ENCODE data around the gene RBM48.
A peak's percentile ranks its signal among the peaks of the same experiment; 100 is the strongest.
"Not testable (repeated sequence)": the region's sequence is repeated elsewhere in the genome, so short reads cannot be mapped to it uniquely, and the experiment has no call there.

The RBM48 gene

DNA sequence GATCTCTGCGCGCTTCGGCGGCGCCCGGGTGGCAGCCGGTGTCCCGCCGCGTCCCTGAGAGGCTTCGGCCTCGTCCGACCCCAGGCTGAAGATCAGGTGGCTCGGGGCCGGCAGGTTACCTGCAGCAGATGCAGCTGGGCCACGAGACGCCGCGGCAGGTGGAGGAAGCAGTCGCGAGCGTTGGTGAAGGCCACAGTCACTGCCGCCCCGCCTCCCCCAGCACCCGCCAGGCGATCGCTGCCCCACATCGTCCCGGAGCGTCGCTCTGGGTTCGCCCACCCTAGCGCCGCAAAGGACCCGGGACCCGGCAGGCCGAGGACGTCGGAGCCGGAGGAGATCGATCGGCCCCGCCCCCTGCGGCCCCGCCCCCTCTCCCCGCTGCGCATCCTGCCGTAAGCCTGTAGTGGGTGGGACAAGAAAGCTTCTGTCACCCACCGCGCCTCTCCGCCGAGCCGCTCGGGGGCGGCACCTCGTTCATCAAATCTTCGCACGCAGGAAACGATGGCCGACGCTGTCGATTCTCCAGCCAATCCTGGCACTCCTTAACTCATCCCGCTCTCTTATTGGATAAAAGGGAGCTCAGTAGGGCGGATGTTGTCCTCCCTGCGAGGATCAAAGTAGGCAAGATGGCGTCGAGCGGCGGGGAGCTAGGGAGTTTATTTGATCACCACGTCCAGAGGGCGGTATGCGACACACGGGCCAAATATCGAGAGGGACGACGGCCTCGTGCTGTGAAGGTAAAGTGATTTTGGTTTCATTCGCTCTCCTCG, at the start of gene RBM48, which contains the start of gene PEX1:
Gene RBM48, plus strand, starts transcription at position 608 of the 770 bp plus-strand sequence. Its CDS starts 19 bp downstream, at position 627.
Gene PEX1, minus strand, starts transcription at position 333 of the 770 bp plus-strand sequence. Its CDS starts 85 bp downstream, at position 248.
- Histone ChIP-seq H3K36me3 (ENCODE audit: control insufficient read depth, insufficient read depth, low read length) (peaks cover 5% of the 10 kb centered on the region; the same call in 1 of the 2 replicates), H3K9me3 (ENCODE audit: control insufficient read depth, insufficient read depth, low read length) (no peaks in the 10 kb centered on the region), H3K4me1 (ENCODE audit: control insufficient read depth, insufficient read depth, low read length) (no peaks in the 10 kb centered on the region), H3K27ac (ENCODE audit: low read length) (no peak within 1 kb of the TSS), H3K4me3 (ENCODE audit: low read length) (peak within 1 kb of the TSS; percentile 96), H3K27me3 (ENCODE audit: control insufficient read depth, insufficient read depth, low read length) (no peaks in the 10 kb centered on the region)
- no CpG with 5 or more reads among the region's 79 CpGs for WGBS (ENCODE audit: insufficient coverage, insufficient read length)
- DNase-seq (ENCODE audit: low read depth, low spot score): peak; percentile 98

DNA sequence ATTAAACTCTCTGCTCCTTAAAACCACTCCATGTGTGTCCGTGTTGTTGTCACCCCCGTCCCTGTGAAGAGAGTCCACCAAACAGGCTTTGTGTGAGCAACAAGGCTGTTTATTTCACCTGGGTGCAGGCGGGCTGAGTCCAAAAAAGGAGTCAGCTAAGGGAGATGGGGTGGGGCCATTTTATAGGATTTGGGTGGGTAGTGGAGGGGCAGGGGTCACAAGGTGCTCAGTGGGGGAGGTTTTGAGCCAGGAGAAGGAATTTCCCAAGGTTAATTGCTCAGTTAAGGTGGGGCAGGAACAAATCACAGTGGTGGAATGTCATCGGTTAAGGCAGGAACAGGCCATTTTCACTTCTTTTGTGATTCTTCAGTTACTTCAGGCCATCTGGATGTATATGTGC, 49.4 kb upstream of the RBM48 start:
- H3K36me3 ChIP-seq (ENCODE audit: control insufficient read depth, insufficient read depth, low read length): not testable (repeated sequence)
- WGBS (ENCODE audit: insufficient coverage, insufficient read length): no CpG with 5 or more reads among the region's 4 CpGs

DNA sequence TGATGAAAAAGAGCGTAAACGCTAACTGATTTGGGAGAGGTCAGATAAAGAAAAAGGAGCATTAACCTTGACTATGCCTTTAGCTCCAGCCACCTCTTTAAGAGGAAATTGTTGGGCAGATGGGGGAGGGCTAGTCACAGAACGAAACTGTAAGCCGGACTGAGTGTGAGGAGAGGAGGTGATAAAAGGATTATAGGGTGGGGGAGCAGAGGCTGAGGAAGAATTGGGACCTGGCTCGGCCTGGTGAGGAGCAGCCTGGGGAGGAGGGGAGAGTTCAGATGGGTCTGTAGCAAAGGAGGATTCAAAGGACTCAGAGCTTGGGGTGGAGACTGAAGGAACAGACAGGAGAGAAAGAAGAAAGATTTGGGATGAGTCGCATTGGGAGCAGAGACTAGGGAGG, 45.0 kb upstream of the RBM48 start:
- no CpG with 5 or more reads among the region's 6 CpGs for WGBS (ENCODE audit: insufficient coverage, insufficient read length)
- H3K36me3 ChIP-seq (ENCODE audit: control insufficient read depth, insufficient read depth, low read length); H3K27ac ChIP-seq (ENCODE audit: low read length); H3K27me3 ChIP-seq (ENCODE audit: control insufficient read depth, insufficient read depth, low read length); H3K4me1 ChIP-seq (ENCODE audit: control insufficient read depth, insufficient read depth, low read length); H3K4me3 ChIP-seq (ENCODE audit: low read length); H3K9me3 ChIP-seq (ENCODE audit: control insufficient read depth, insufficient read depth, low read length); DNase-seq (ENCODE audit: low read depth, low spot score): not testable (repeated sequence)

More for the DNA sequence above, 49.4 kb upstream of the RBM48 start:
- DNase-seq (ENCODE audit: low read depth, low spot score); H3K27me3 ChIP-seq (ENCODE audit: control insufficient read depth, insufficient read depth, low read length); H3K4me3 ChIP-seq (ENCODE audit: low read length); H3K4me1 ChIP-seq (ENCODE audit: control insufficient read depth, insufficient read depth, low read length); H3K27ac ChIP-seq (ENCODE audit: low read length); H3K9me3 ChIP-seq (ENCODE audit: control insufficient read depth, insufficient read depth, low read length): not testable (repeated sequence)

DNA sequence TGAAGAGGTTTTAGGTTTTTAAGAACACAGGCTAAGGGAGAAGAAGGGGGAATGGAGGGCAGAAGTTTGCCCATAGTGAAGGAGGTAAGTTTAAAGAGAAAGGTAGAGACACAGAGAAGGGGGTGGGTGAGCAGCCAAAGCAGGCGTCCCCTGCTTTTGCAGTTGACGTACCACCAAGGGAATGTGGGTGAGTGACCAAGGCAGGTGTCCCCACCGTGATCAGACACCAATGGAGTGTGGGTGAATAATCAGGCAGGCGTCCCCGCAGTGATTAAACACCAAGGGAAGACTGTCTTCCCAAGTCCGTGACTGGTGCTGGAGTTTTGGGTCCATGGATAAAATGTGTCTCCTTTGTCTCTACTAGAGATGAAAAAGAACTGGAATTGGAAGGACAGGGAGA, 44.4 kb upstream of the RBM48 start:
- not testable (repeated sequence) for DNase-seq (ENCODE audit: low read depth, low spot score); H3K27me3 ChIP-seq (ENCODE audit: control insufficient read depth, insufficient read depth, low read length)
- WGBS (ENCODE audit: insufficient coverage, insufficient read length): no CpG with 5 or more reads among the region's 6 CpGs

DNA sequence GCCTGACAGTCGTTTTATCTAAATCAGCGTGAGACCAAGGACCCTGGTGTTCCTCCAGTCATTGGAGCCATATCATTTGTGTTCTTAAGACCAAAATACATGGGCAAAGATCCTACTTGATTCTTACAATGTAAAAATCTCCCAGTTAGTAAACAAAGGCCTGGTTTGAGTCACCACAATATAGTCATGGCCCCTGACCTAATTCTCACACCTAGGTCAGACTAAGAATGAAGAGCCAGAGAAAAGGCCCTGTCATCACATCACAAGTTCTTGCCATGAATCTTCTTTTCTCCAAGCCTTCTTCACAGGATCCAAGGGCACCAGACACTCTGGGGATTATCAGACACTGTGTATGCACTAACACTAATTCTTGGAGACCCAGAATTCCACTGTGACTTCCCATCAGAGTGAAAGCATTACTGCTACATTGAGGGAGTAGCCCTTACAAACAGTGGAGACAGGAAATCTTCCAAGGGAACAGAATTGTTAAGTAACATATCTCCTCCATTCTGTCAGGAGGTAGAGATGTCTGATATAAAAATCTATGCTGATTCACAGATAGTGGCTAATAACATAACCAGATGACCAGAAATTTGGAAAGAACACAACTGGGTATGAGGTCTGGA, 43.2 kb upstream of the RBM48 start:
- Histone ChIP-seq H3K4me1 (ENCODE audit: control insufficient read depth, insufficient read depth, low read length) (no peaks in the 10 kb centered on the region), H3K27me3 (ENCODE audit: control insufficient read depth, insufficient read depth, low read length) (no peaks in the 10 kb centered on the region), H3K27ac (ENCODE audit: low read length) (no peak overlapping the region), H3K36me3 (ENCODE audit: control insufficient read depth, insufficient read depth, low read length) (peaks cover 4% of the 10 kb centered on the region; the same call in 1 of the 2 replicates), H3K4me3 (ENCODE audit: low read length) (no peak overlapping the region), H3K9me3 (ENCODE audit: control insufficient read depth, insufficient read depth, low read length) (no peaks in the 10 kb centered on the region)
- no CpG with 5 or more reads among the region's 2 CpGs for WGBS (ENCODE audit: insufficient coverage, insufficient read length)
- DNase-seq (ENCODE audit: low read depth, low spot score): no peak

More for the DNA sequence above, 44.4 kb upstream of the RBM48 start:
- H3K36me3 ChIP-seq (ENCODE audit: control insufficient read depth, insufficient read depth, low read length); H3K4me3 ChIP-seq (ENCODE audit: low read length); H3K27ac ChIP-seq (ENCODE audit: low read length); H3K9me3 ChIP-seq (ENCODE audit: control insufficient read depth, insufficient read depth, low read length); H3K4me1 ChIP-seq (ENCODE audit: control insufficient read depth, insufficient read depth, low read length): not testable (repeated sequence)

DNA sequence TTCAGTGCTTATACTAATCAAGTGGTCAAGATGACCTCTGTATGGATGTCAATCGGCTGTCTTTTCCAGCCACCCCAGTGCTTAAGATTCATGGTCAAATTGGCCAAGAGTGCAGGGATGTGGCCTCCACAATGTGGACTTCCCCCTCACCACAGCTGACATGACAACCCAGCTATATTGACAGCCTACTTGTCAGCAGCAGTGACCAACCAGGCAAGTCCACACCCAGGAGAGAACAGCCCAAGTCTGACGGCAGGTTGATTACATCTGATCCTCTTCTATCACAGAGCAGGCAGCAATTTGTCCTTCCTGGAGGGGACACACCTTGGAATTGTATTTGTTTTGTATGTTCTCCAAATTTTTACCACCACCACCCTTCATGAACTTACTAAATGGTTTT, 42.6 kb upstream of the RBM48 start:
- DNase-seq (ENCODE audit: low read depth, low spot score): no peak
- H3K27me3 ChIP-seq (ENCODE audit: control insufficient read depth, insufficient read depth, low read length): no peaks in the 10 kb centered on the region
- H3K9me3 ChIP-seq (ENCODE audit: control insufficient read depth, insufficient read depth, low read length): no peaks in the 10 kb centered on the region
- peaks cover 4% of the 10 kb centered on the region; the same call in 1 of the 2 replicates for H3K36me3 ChIP-seq (ENCODE audit: control insufficient read depth, insufficient read depth, low read length)
- H3K27ac ChIP-seq (ENCODE audit: low read length): no peak overlapping the region
- H3K4me3 ChIP-seq (ENCODE audit: low read length): no peak overlapping the region
- no CpG with 5 or more reads among the region's 2 CpGs for WGBS (ENCODE audit: insufficient coverage, insufficient read length)
- no peaks in the 10 kb centered on the region for H3K4me1 ChIP-seq (ENCODE audit: control insufficient read depth, insufficient read depth, low read length)

DNA sequence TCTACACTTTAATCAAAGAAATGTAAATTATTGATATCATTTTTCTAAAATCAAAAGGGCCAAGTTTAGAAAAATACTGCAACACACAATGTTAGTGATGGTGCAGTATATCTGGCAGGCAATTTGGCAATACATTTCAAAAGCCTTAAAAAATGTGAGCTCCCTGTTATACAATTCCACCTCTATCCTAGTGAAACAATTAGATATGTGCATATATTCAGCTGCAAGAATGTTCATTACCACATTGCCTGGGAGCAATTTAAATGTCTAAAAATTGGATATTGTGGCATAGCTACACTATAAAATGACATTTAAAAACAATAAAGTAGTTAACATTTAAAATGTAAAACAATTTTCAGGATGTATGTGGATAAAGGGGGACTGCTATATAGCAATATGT, 40.8 kb upstream of the RBM48 start:
- Histone ChIP-seq H3K36me3 (ENCODE audit: control insufficient read depth, insufficient read depth, low read length) (peaks cover 6% of the 10 kb centered on the region; the same call in 1 of the 2 replicates), H3K9me3 (ENCODE audit: control insufficient read depth, insufficient read depth, low read length) (no peaks in the 10 kb centered on the region), H3K27ac (ENCODE audit: low read length) (no peak overlapping the region), H3K27me3 (ENCODE audit: control insufficient read depth, insufficient read depth, low read length) (no peaks in the 10 kb centered on the region), H3K4me3 (ENCODE audit: low read length) (no peak overlapping the region), H3K4me1 (ENCODE audit: control insufficient read depth, insufficient read depth, low read length) (no peaks in the 10 kb centered on the region)
- DNase-seq (ENCODE audit: low read depth, low spot score): no peak

DNA sequence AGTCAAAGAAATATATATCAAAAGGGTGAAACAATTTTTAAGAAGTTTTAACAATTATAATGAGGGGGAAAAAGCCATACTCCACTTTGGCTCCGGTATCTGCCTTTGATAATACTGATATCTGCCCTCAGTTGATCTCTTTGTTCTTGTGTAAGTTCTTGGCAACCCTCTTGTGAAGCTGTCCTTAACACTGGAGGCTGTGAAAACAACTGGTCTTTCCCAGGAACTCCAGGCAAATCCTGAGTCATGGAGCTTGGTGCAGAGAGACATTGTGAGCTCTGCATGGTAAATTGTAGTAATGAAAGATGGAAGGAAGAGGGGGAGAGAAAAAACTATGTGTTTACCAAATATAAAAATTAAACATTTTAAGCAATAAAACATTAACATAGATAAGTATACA, 39.0 kb upstream of the RBM48 start:
- H3K36me3 ChIP-seq (ENCODE audit: control insufficient read depth, insufficient read depth, low read length): peaks cover 6% of the 10 kb centered on the region; the same call in 1 of the 2 replicates
- no peak overlapping the region for H3K4me3 ChIP-seq (ENCODE audit: low read length)
- H3K4me1 ChIP-seq (ENCODE audit: control insufficient read depth, insufficient read depth, low read length): no peaks in the 10 kb centered on the region
- no peaks in the 10 kb centered on the region for H3K9me3 ChIP-seq (ENCODE audit: control insufficient read depth, insufficient read depth, low read length)
- DNase-seq (ENCODE audit: low read depth, low spot score): no peak
- no peak overlapping the region for H3K27ac ChIP-seq (ENCODE audit: low read length)
- H3K27me3 ChIP-seq (ENCODE audit: control insufficient read depth, insufficient read depth, low read length): no peaks in the 10 kb centered on the region
- no CpG with 5 or more reads among the region's 1 CpG for WGBS (ENCODE audit: insufficient coverage, insufficient read length)

DNA sequence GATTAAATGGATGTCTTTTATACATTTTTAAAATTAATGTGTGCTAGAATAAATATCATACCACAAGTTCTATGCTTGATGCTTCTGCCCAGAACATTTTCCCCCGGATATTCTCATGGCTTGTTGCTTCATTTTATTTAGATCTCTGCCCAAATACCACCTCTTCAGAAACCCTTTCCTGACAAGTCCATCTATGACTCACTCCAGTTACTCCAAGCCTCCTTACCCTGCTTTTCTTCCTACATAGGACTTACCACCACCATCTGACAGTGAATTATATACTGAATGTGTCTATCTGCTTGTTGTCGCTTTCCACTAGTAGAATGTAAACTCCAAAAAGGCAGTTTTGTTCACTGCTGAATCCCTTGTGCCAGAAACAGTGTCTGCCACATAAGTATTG, 31.7 kb upstream of the RBM48 start:
- H3K27me3 ChIP-seq (ENCODE audit: control insufficient read depth, insufficient read depth, low read length): no peaks in the 10 kb centered on the region; the same call in 1 of the 2 replicates
- no peak overlapping the region for H3K4me3 ChIP-seq (ENCODE audit: low read length)
- H3K27ac ChIP-seq (ENCODE audit: low read length): no peak overlapping the region
- H3K4me1 ChIP-seq (ENCODE audit: control insufficient read depth, insufficient read depth, low read length): no peaks in the 10 kb centered on the region
- no CpG with 5 or more reads among the region's 2 CpGs for WGBS (ENCODE audit: insufficient coverage, insufficient read length)
- no peak for DNase-seq (ENCODE audit: low read depth, low spot score)
- H3K36me3 ChIP-seq (ENCODE audit: control insufficient read depth, insufficient read depth, low read length): peaks cover 8% of the 10 kb centered on the region; the same call in 1 of the 2 replicates
- no peaks in the 10 kb centered on the region for H3K9me3 ChIP-seq (ENCODE audit: control insufficient read depth, insufficient read depth, low read length)

DNA sequence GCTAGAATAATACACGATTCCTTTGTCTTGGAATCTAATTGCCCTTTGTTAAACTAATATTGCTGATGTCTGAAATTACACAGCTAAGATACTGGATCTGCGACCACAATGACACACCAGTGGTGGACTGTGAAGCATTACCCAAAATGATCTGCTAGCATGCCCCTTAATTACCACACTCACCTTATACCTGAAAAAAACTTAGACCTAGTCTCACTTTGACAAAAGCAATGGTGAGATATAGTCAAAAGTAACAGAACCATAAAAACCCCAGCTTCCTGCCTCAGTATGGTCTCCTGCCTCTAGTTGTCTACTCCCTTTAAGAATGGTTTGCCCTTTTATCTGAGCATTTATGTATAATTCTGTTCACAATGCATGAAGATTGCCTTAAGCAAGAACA, 30.0 kb upstream of the RBM48 start:
- no peak for DNase-seq (ENCODE audit: low read depth, low spot score)
- H3K27me3 ChIP-seq (ENCODE audit: control insufficient read depth, insufficient read depth, low read length): no peaks in the 10 kb centered on the region; the same call in 1 of the 2 replicates
- H3K36me3 ChIP-seq (ENCODE audit: control insufficient read depth, insufficient read depth, low read length): peaks cover 6% of the 10 kb centered on the region; the same call in 1 of the 2 replicates
- no peak overlapping the region for H3K4me3 ChIP-seq (ENCODE audit: low read length)
- H3K4me1 ChIP-seq (ENCODE audit: control insufficient read depth, insufficient read depth, low read length): no peaks in the 10 kb centered on the region
- no peak overlapping the region for H3K27ac ChIP-seq (ENCODE audit: low read length)
- H3K9me3 ChIP-seq (ENCODE audit: control insufficient read depth, insufficient read depth, low read length): no peaks in the 10 kb centered on the region
- no CpG with 5 or more reads among the region's 2 CpGs for WGBS (ENCODE audit: insufficient coverage, insufficient read length)

All from iPS DF 6.9 (cell line).